Caco-2 (cell line): ENCODE measurements around the gene TSSK2. TPM values are rescaled to one million over a fixed set of nuclear protein-coding genes. Genes with fewer than 3 reads are reported as not detected.
"Not testable (repeated sequence)": the region's sequence is repeated elsewhere in the genome, so short reads cannot be mapped to it uniquely, and the experiment has no call there.

ENCODE experiments used
- BruUV-seq: library from RNA; stranded (reverse); fragments of 400-500 nt; replicated peaks from 2 replicates; lab custom pipeline; 2021; lab: Mats Ljungman, UMichigan
- CTCF ChIA-PET: fragments of 300-600 bp; sonication (Branson Sonifier 250); formaldehyde crosslinking; loops from one replicate; lab custom pipeline; 2022; ENCODE audit warnings: antibody characterized with exemption; lab: Charles Lee
- POLR2A ChIA-PET: fragments of 300-600 bp; sonication (Branson Sonifier 250); formaldehyde crosslinking; loops from one replicate; lab custom pipeline; 2022; ENCODE audit warnings: antibody characterized with exemption; lab: Charles Lee
- DNase-seq, 2 experiments: peaks; one replicate each; pipeline versions ENCODE4 v3.0.0 to v3.0.0-alpha.2; 2020 to 2022
- H3K27me3 ChIP-seq: replicated peaks from 2 replicates; pipeline ENCODE4 v1.6.0; 2011; ENCODE audit warnings: low read length; ENCODE audit not compliant: control insufficient read depth, insufficient read depth
- H3K36me3 ChIP-seq: 2 replicates; pipeline ENCODE4 v1.5.1; 2011; ENCODE audit warnings: low read length; ENCODE audit not compliant: control insufficient read depth, insufficient read depth
- H3K4me1 ChIP-seq: fragments of 250-450 bp; sonication (Bioruptor Pico); 2 replicates; pipeline ENCODE4 v1.5.1; 2020; ENCODE audit warnings: mild to moderate bottlenecking
- H3K4me3 ChIP-seq: 2 replicates; pipeline ENCODE4 v1.5.1; 2011; ENCODE audit warnings: low read depth, mild to moderate bottlenecking, control low read depth, low read length
- H3K9me3 ChIP-seq: fragments of 250-450 bp; sonication (Bioruptor Pico); 2 replicates; pipeline ENCODE4 v1.5.1; 2020; ENCODE audit warnings: mild to moderate bottlenecking, moderate library complexity
- H3K27ac Mint-ChIP-seq: one replicate; pipeline ENCODE4 v1.8.0; 2022; ENCODE audit warnings: mixed read lengths; ENCODE audit not compliant: unreplicated experiment
- H3K27me3 Mint-ChIP-seq: one replicate; pipeline ENCODE4 v1.8.0; 2022; ENCODE audit warnings: mixed read lengths; ENCODE audit not compliant: insufficient read depth, unreplicated experiment
- H3K36me3 Mint-ChIP-seq: one replicate; pipeline ENCODE4 v1.8.0; 2022; ENCODE audit warnings: mild to moderate bottlenecking, mixed read lengths; ENCODE audit not compliant: insufficient read depth, unreplicated experiment
- H3K4me1 Mint-ChIP-seq: one replicate; pipeline ENCODE4 v1.8.0; 2022; ENCODE audit warnings: low read depth, mixed read lengths; ENCODE audit not compliant: unreplicated experiment
- H3K4me3 Mint-ChIP-seq: one replicate; pipeline ENCODE4 v1.8.0; 2022; ENCODE audit warnings: mild to moderate bottlenecking, moderate library complexity, mixed read lengths; ENCODE audit not compliant: unreplicated experiment
- H3K9me3 Mint-ChIP-seq: one replicate; pipeline ENCODE4 v1.8.0; 2022; ENCODE audit warnings: mixed read lengths; ENCODE audit not compliant: unreplicated experiment
- CTCF ChIP-seq, 2 experiments: fragments of 200-600 bp in 1 of 2; IDR thresholded peaks; 1 replicate in 1 of 2; 2 replicates in 1 of 2; pipeline versions ENCODE4 v1.5.1 to v1.8.0; 2011 to 2022; ENCODE audit warnings: antibody characterized with exemption in 1 of 2, control low read depth in 1 of 2, inconsistent platforms in 1 of 2, low read depth in 1 of 2, low read length in 1 of 2, mild to moderate bottlenecking in 1 of 2, moderate library complexity in 1 of 2; ENCODE audit not compliant: insufficient read depth in 1 of 2, severe bottlenecking in 1 of 2, unreplicated experiment in 1 of 2
- intact Hi-C: fragments of 100-400 bp; cut with micrococcal nuclease; formaldehyde crosslinking; loops from one replicate; pipeline ENCODE4 v1.10.0; 2022; ENCODE audit not compliant: unreplicated experiment
- total RNA-seq: library from RNA; stranded (reverse); gene quantifications from 2 replicates; pipeline ENCODE4 v1.2.3, GENCODE V29; 2022

Gene TSSK2
- total RNA-seq, 1 experiment from 2014 or later = not detected

GRCh38 chr22:19082793-19083192, 48.3 kb upstream of the TSSK2 start:
- no peaks in the 10 kb centered on the region for H3K4me1 ChIP-seq
- Mint-ChIP-seq H3K27ac (no peak overlapping the region), H3K36me3 (peaks cover 33% of the 10 kb centered on the region), H3K27me3 (no peaks in the 10 kb centered on the region), H3K4me1 (no peaks in the 10 kb centered on the region), H3K9me3 (no peaks in the 10 kb centered on the region), H3K4me3 (no peak overlapping the region)
- intact Hi-C loops = loop anchor here (10.0 kb wide), 1 partner anchor 48 kb away; no protein-coding TSS in a partner anchor
- H3K9me3 ChIP-seq = no peaks in the 10 kb centered on the region
- CTCF ChIA-PET = no interaction called here
- no TSS peak for BruUV-seq
- POLR2A ChIA-PET = no interaction called here
- no peaks in the 10 kb centered on the region; the same call in 1 of the 2 replicates for H3K36me3 ChIP-seq
- no peaks in the 10 kb centered on the region for H3K27me3 ChIP-seq
- DNase-seq = no peak
- TF ChIP-seq CTCF (IDR thresholded peaks at IDR 0.05; ENCODE audit: insufficient read depth in 1 of 2, low read depth in 1 of 2, low read length in 1 of 2, severe bottlenecking in 1 of 2, unreplicated experiment in 1 of 2) = no peak
- no peak overlapping the region for H3K4me3 ChIP-seq

- intact Hi-C loops = loop anchor here (10.0 kb wide), 1 partner anchor 49 kb away; no protein-coding TSS in a partner anchor
- not testable (repeated sequence) for H3K27me3 Mint-ChIP-seq
These were observed 47.0 kb upstream of the TSSK2 start for GRCh38 chr22:19084126-19084525.

GRCh38 chr22:19084586-19084985, 46.5 kb upstream of the TSSK2 start:
- POLR2A ChIA-PET, H3K27me3 Mint-ChIP-seq, H3K4me1 ChIP-seq, H3K27me3 ChIP-seq, H3K4me3 Mint-ChIP-seq, H3K9me3 ChIP-seq, H3K27ac Mint-ChIP-seq, H3K4me1 Mint-ChIP-seq, H3K36me3 ChIP-seq, DNase-seq, H3K9me3 Mint-ChIP-seq, H3K4me3 ChIP-seq, BruUV-seq, CTCF ChIA-PET: not testable (repeated sequence)
- H3K36me3 Mint-ChIP-seq = peaks cover 43% of the 10 kb centered on the region
- intact Hi-C loops = loop anchor here (10.0 kb wide), 1 partner anchor 50 kb away; no protein-coding TSS in a partner anchor

More at GRCh38 chr22:19084126-19084525, 47.0 kb upstream of the TSSK2 start:
- BruUV-seq, H3K27me3 ChIP-seq, H3K9me3 ChIP-seq, H3K4me1 Mint-ChIP-seq, H3K36me3 ChIP-seq, CTCF ChIA-PET, H3K9me3 Mint-ChIP-seq, H3K4me3 ChIP-seq, POLR2A ChIA-PET, H3K4me1 ChIP-seq, H3K4me3 Mint-ChIP-seq, DNase-seq, H3K27ac Mint-ChIP-seq: not testable (repeated sequence)
- H3K36me3 Mint-ChIP-seq = peaks cover 43% of the 10 kb centered on the region

- no peaks in the 10 kb centered on the region for H3K9me3 ChIP-seq
- POLR2A ChIA-PET = no interaction called here
- peak in 1 of 2 experiments; percentile 24 for DNase-seq
- H3K4me3 ChIP-seq = no peak overlapping the region
- no peaks in the 10 kb centered on the region for H3K4me1 ChIP-seq
- CTCF ChIA-PET = interaction anchor here (0.9 kb wide), 1 partner anchor 9 kb away, joined by 4 read pairs; no protein-coding TSS in a partner anchor
- H3K27me3 Mint-ChIP-seq = no peaks in the 10 kb centered on the region
- H3K9me3 Mint-ChIP-seq = no peaks in the 10 kb centered on the region
- H3K36me3 ChIP-seq = peaks cover 4% of the 10 kb centered on the region
- intact Hi-C loops = loop anchor here (10.0 kb wide), 1 partner anchor 50 kb away; no protein-coding TSS in a partner anchor
- peak; percentile 35 to 38 for TF ChIP-seq CTCF (IDR thresholded peaks at IDR 0.05; ENCODE audit: insufficient read depth in 1 of 2, low read depth in 1 of 2, low read length in 1 of 2, severe bottlenecking in 1 of 2, unreplicated experiment in 1 of 2)
- H3K4me3 Mint-ChIP-seq = no peak overlapping the region
- no TSS peak for BruUV-seq
- no peak overlapping the region for H3K27ac Mint-ChIP-seq
- peaks cover 43% of the 10 kb centered on the region for H3K36me3 Mint-ChIP-seq
- no peaks in the 10 kb centered on the region for H3K27me3 ChIP-seq
- no peaks in the 10 kb centered on the region for H3K4me1 Mint-ChIP-seq
These were observed 45.8 kb upstream of the TSSK2 start for GRCh38 chr22:19085233-19085718.
